ENCODE results near the gene IL1RAPL2. TPM values are rescaled to one million over a fixed set of nuclear protein-coding genes. Genes with fewer than 3 reads are reported as not detected.

IL1RAPL2 gene
- total and polyA plus RNA-seq, 2 of the 8 experiments (the other 6 are each of a cell fraction or from before 2014, with no cell fraction given) = 0.20 to 1.3 TPM

DNA sequence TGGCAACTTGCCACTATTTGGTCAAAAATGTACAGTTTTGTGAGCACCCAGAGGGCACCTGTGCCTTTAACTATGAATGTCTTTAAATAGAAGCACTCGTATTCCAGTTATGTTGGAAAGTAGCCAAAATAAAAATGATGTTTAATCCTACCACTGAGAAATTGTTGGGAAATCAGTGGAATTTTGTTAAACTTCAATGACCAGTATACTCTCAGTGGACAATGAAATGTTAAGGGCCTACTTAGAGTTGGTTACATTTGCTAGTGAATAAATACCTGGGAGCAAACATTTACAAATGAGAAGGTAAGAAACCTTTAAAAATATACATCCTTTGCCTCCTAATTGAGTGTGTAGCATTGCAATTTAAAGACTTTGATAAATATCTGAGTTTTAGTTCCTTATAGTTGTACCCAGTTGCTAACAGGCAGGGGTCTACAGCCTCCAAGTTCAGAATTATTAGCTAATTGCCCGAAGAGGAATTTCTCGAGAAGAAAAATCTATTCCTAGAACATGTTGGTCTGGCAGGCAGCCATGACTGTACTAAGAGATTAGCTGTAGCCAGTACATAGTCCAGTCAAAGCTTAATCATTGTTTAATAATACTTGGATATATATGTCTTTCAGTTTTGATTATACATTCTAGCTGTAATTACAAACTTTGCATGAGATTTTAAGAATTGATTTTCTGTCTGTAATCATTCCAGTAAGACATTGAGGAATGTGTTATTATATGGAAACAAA, 93.2 kb downstream of the IL1RAPL2 start:
- POLR2A ChIA-PET (ENCODE audit: partially characterized antibody) = no interaction called here
- TF ChIP-seq, protein P1, sequence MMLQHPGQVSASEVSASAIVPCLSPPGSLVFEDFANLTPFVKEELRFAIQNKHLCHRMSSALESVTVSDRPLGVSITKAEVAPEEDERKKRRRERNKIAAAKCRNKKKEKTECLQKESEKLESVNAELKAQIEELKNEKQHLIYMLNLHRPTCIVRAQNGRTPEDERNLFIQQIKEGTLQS (IDR thresholded peaks at IDR 0.05; ENCODE audit: insufficient read depth, low read depth, low read length) = no peak
- TF ChIP-seq SIN3A (conservative IDR thresholded peaks at IDR 0.05 in 1 of 2, IDR thresholded peaks at IDR 0.05 in 1 of 2; ENCODE audit: low read depth in 1 of 2, low read length in 2 of 2) = no peak
- no peak for TF ChIP-seq RNF2 (IDR thresholded peaks at IDR 0.05; ENCODE audit: borderline replicate concordance, low read depth, low read length, missing control alignments, poor library complexity, severe bottlenecking)
- TF ChIP-seq RFX5 (IDR thresholded peaks at IDR 0.05; ENCODE audit: borderline replicate concordance, low read depth, low read length) = no peak

More for the DNA sequence above, 93.2 kb downstream of the IL1RAPL2 start:
- Histone ChIP-seq H2BK20ac (ENCODE audit: low read length) (no peak overlapping the region), H3K56ac (replicated peaks; ENCODE audit: insufficient read length, low read depth, low read length) (no peak overlapping the region), H3K79me1 (ENCODE audit: low read depth, low read length) (no peaks in the 10 kb centered on the region), H3K18ac (ENCODE audit: extremely low read depth, low read length) (no peak overlapping the region), H2BK120ac (replicated peaks; ENCODE audit: low read depth, low read length) (no peak overlapping the region), H2BK15ac (ENCODE audit: low read length) (no peak overlapping the region), H2BK12ac (ENCODE audit: low read depth, low read length) (no peak overlapping the region), H4K91ac (replicated peaks; ENCODE audit: insufficient read length, low read length) (no peak overlapping the region), H3K27ac (ENCODE audit: low read depth, low read length) (no peak overlapping the region), H3K14ac (ENCODE audit: insufficient read length) (no peak overlapping the region), H3K9ac (replicated peaks in 1 of 4; ENCODE audit: extremely low read depth in 1 of 4, low read depth in 3 of 4, low read length in 3 of 4) (no peak overlapping the region), H3K4me2 (ENCODE audit: insufficient read depth in 1 of 2, low read depth in 2 of 2, low read length in 2 of 2) (no peak overlapping the region), H3K23me2 (ENCODE audit: low read depth, low read length) (no peaks in the 10 kb centered on the region), H3K9me3 (ENCODE audit: insufficient read depth in 2 of 2, low read depth in 1 of 2, low read length in 1 of 2) (no peaks in the 10 kb centered on the region), H4K5ac (ENCODE audit: insufficient read length, low read depth, low read length) (no peak overlapping the region), H3K4me3 (ENCODE audit: extremely low read depth in 1 of 4, insufficient read depth in 2 of 4, low read depth in 3 of 4, low read length in 4 of 4) (no peak overlapping the region), H3K27me3 (replicated peaks in 1 of 4; ENCODE audit: control insufficient read depth in 3 of 4, extremely low read depth in 1 of 4, insufficient read depth in 3 of 4, low read length in 3 of 4) (no peaks in the 10 kb centered on the region), H3K23ac (ENCODE audit: insufficient read length) (no peak overlapping the region), H3K4ac (replicated peaks; ENCODE audit: insufficient read length, low read depth, low read length) (no peak overlapping the region), H3K79me2 (ENCODE audit: control insufficient read depth in 1 of 2, insufficient read depth in 2 of 2, low read length in 2 of 2) (no peaks in the 10 kb centered on the region), H2AK5ac (ENCODE audit: low read depth, low read length) (no peak overlapping the region), H2AFZ (ENCODE audit: low read length) (no peak overlapping the region), H3K36me3 (ENCODE audit: control insufficient read depth in 2 of 4, insufficient read depth in 4 of 4, low read length in 3 of 4) (no peaks in the 10 kb centered on the region), H3K4me1 (replicated peaks in 1 of 4; ENCODE audit: control insufficient read depth in 3 of 4, insufficient read depth in 4 of 4, low read length in 3 of 4) (no peaks in the 10 kb centered on the region), H4K8ac (ENCODE audit: extremely low read depth, insufficient read depth, low read length) (no peak overlapping the region), H2BK5ac (ENCODE audit: low read depth, low read length) (no peak overlapping the region), H4K20me1 (replicated peaks in 1 of 2; ENCODE audit: control insufficient read depth in 1 of 2, insufficient read depth in 2 of 2, low read length in 2 of 2) (no peaks in the 10 kb centered on the region)
- DNase-seq (ENCODE audit: low read depth in 1 of 2, low spot score in 2 of 2) (no peak), FAIRE-seq (no peak)
- CTCF ChIA-PET (ENCODE audit: partially characterized antibody) = interaction anchor here (0.7 kb wide), 1 partner anchor 928 kb away, joined by 3 read pairs; no protein-coding TSS in a partner anchor
- WGBS, 2 experiments (ENCODE audit: extremely low coverage in 1 of 2, insufficient coverage in 1 of 2, insufficient read length in 1 of 2, insufficient replicate concordance in 2 of 2, low coverage in 1 of 2, low lambda C conversion rate in 2 of 2, missing lambda C conversion rate in 1 of 2) = 100% methylated on average over 3 of the region's 3 CpGs; no CpG with 5 or more reads in 1 of the 2 experiments

Data from H1 (cell line).